Naive thymus-derived CD4-positive, alpha-beta T cell (primary cell): Measurements from ENCODE around the gene BPI. TPM values are rescaled to one million over a fixed set of nuclear protein-coding genes. Genes with fewer than 3 reads are reported as not detected.
"Not testable (repeated sequence)": the region's sequence is repeated elsewhere in the genome, so short reads cannot be mapped to it uniquely, and the experiment has no call there.

Source experiments
- ATAC-seq: fragments of 150-1000 bp; cut with Tn5 transposase; 2 replicates; pipeline ENCODE4 v1.10.0; 2021; ENCODE audit warnings: mild to moderate bottlenecking, moderate library complexity
- CTCF ChIA-PET: fragments of 350-600 bp; sonication (Branson Sonifier 250); formaldehyde crosslinking; loops from one replicate; lab custom pipeline; 2021; ENCODE audit warnings: antibody characterized with exemption; lab: Charles Lee
- POLR2A ChIA-PET: fragments of 350-600 bp; sonication (Branson Sonifier 250); formaldehyde crosslinking; loops from one replicate; lab custom pipeline; 2021; ENCODE audit warnings: antibody characterized with exemption, inconsistent platforms; lab: Charles Lee
- DNase-seq, 9 donors: peaks; one replicate each; pipeline versions ENCODE4 v3.0.0 to v3.0.0-alpha.2; 2020 to 2022; ENCODE audit warnings: mixed read lengths in 1 of 9
- H3K27ac ChIP-seq: one replicate; pipeline ENCODE4 v1.7.0; 2013; ENCODE audit warnings: mild to moderate bottlenecking, low read depth, low read length, moderate library complexity
- H3K27me3 ChIP-seq, 2 donors: one replicate each; pipeline ENCODE4 v1.7.0; 2013; ENCODE audit warnings: low read length in 2 of 2, mild to moderate bottlenecking in 2 of 2, moderate library complexity in 2 of 2; ENCODE audit not compliant: control insufficient read depth in 2 of 2, insufficient read depth in 2 of 2
- H3K36me3 ChIP-seq, 3 experiments: 1 replicate in 2 of 3; 2 replicates in 1 of 3; pipeline ENCODE4 v1.7.0; 2013; ENCODE audit warnings: low read length in 3 of 3, mild to moderate bottlenecking in 3 of 3, moderate library complexity in 1 of 3; ENCODE audit not compliant: insufficient read depth in 3 of 3, control insufficient read depth in 2 of 3
- H3K4me1 ChIP-seq, 2 donors: one replicate each; pipeline ENCODE4 v1.7.0; 2013; ENCODE audit warnings: low read length in 2 of 2, mild to moderate bottlenecking in 2 of 2, moderate library complexity in 1 of 2; ENCODE audit not compliant: control insufficient read depth in 2 of 2, insufficient read depth in 2 of 2
- H3K4me3 ChIP-seq: 2 replicates; pipeline ENCODE4 v1.7.0; 2013; ENCODE audit warnings: mild to moderate bottlenecking, low read length
- H3K9me3 ChIP-seq, 3 experiments: 1 replicate in 2 of 3; 2 replicates in 1 of 3; pipeline ENCODE4 v1.7.0; 2013; ENCODE audit warnings: low read length in 3 of 3; ENCODE audit not compliant: control insufficient read depth in 2 of 3
- H3K27ac Mint-ChIP-seq, 9 donors: one replicate each; pipeline ENCODE4 v1.8.0; 2020 to 2022; ENCODE audit warnings: mixed read lengths in 9 of 9, mild to moderate bottlenecking in 8 of 9, moderate library complexity in 5 of 9, inconsistent platforms in 2 of 9
- H3K27me3 Mint-ChIP-seq, 5 donors: one replicate each; pipeline ENCODE4 v1.8.0; 2021 to 2022; ENCODE audit warnings: mixed read lengths in 5 of 5, mild to moderate bottlenecking in 1 of 5
- H3K36me3 Mint-ChIP-seq, 5 donors: one replicate each; pipeline ENCODE4 v1.8.0; 2020 to 2022; ENCODE audit warnings: mixed read lengths in 5 of 5, mild to moderate bottlenecking in 3 of 5, inconsistent platforms in 1 of 5
- H3K4me1 Mint-ChIP-seq, 7 donors: one replicate each; pipeline ENCODE4 v1.8.0; 2020 to 2022; ENCODE audit warnings: mixed read lengths in 7 of 7, mild to moderate bottlenecking in 3 of 7, inconsistent platforms in 1 of 7
- H3K4me3 Mint-ChIP-seq, 10 donors: one replicate each; pipeline ENCODE4 v1.8.0; 2020 to 2022; ENCODE audit warnings: mild to moderate bottlenecking in 10 of 10, mixed read lengths in 10 of 10, moderate library complexity in 6 of 10, inconsistent platforms in 2 of 10
- H3K9me3 Mint-ChIP-seq, 11 donors: one replicate each; pipeline ENCODE4 v1.8.0; 2020 to 2022; ENCODE audit warnings: mixed read lengths in 11 of 11, mild to moderate bottlenecking in 4 of 11, inconsistent platforms in 1 of 11, moderate library complexity in 1 of 11
- intact Hi-C, 2 donors: fragments of 100-400 bp; cut with micrococcal nuclease; formaldehyde crosslinking; loops; one replicate each; pipeline ENCODE4 v1.15.1; 2023
- polyA plus RNA-seq, 2 donors: library from polyadenylated mRNA; unstranded; fragments of 300-500 nt; fragmentation: Illumina TruSeq; gene quantifications; one replicate each; pipeline ENCODE4 v1.2.3, GENCODE V29; 2021
- total RNA-seq, 6 experiments: library from RNA in 5 of 6; stranded (reverse) in 5 of 6; gene quantifications; 1 replicate in 5 of 6; 2 replicates in 1 of 6; pipeline ENCODE4 v1.2.3 and lab custom pipeline; 2021 to 2026

The BPI gene
- total and polyA plus RNA-seq, 7 experiments from 2014 or later = 0.29 to 2.4 TPM; not detected in 5

- ChIA-PET POLR2A (no interaction called here), CTCF (no interaction called here)
- H3K4me3 ChIP-seq = no peak overlapping the region
- ATAC-seq (no peak), DNase-seq (no peak)
- Mint-ChIP-seq H3K27ac (no peak overlapping the region), H3K27me3 (peaks cover 10 to 38% (median 24%) of the 10 kb centered on the region in 5 donors), H3K4me1 (peaks cover 0 to 10% (median 0%) of the 10 kb centered on the region in 7 donors), H3K36me3 (peaks cover 0 to 5% (median 4%) of the 10 kb centered on the region in 5 donors), H3K4me3 (no peak overlapping the region), H3K9me3 (peaks cover 0 to 6% (median 0%) of the 10 kb centered on the region in 11 donors)
- H3K4me1 ChIP-seq = no peaks in the 10 kb centered on the region
- H3K27me3 ChIP-seq = no peaks in the 10 kb centered on the region
- no peaks in the 10 kb centered on the region for H3K9me3 ChIP-seq
- no peaks in the 10 kb centered on the region for H3K36me3 ChIP-seq
- intact Hi-C loops = no loop called here
- no peak overlapping the region for H3K27ac ChIP-seq
Observed at GRCh38 chr20:38311091-38311490, 7.1 kb downstream of the BPI start.

GRCh38 chr20:38311491-38311890 is 7.5 kb downstream of the BPI start:
- DNase-seq = no peak
- peaks cover 0 to 6% (median 0%) of the 10 kb centered on the region in 11 donors for H3K9me3 Mint-ChIP-seq
- Histone ChIP-seq H3K4me3 (no peak overlapping the region), H3K36me3 (no peaks in the 10 kb centered on the region), H3K27me3 (no peaks in the 10 kb centered on the region), H3K9me3 (no peaks in the 10 kb centered on the region), H3K4me1 (no peaks in the 10 kb centered on the region), H3K27ac (no peak overlapping the region)
- peaks cover 0 to 10% (median 0%) of the 10 kb centered on the region in 7 donors for H3K4me1 Mint-ChIP-seq
- ChIA-PET CTCF (no interaction called here), POLR2A (no interaction called here)
- H3K27ac Mint-ChIP-seq = no peak overlapping the region
- no peak for ATAC-seq
- peaks cover 0 to 2% (median 1%) of the 10 kb centered on the region in 5 donors for H3K36me3 Mint-ChIP-seq
- peaks cover 6 to 38% (median 22%) of the 10 kb centered on the region in 5 donors for H3K27me3 Mint-ChIP-seq
- intact Hi-C loops = no loop called here
- no peak overlapping the region for H3K4me3 Mint-ChIP-seq

- H3K36me3 ChIP-seq = no peaks in the 10 kb centered on the region
- Mint-ChIP-seq H3K4me1 (no peaks in the 10 kb centered on the region), H3K9me3 (peaks cover 0 to 6% (median 0%) of the 10 kb centered on the region in 11 donors), H3K4me3 (no peak overlapping the region), H3K27ac (no peak overlapping the region), H3K27me3 (peaks cover 3 to 39% (median 33%) of the 10 kb centered on the region in 5 donors), H3K36me3 (no peaks in the 10 kb centered on the region)
- H3K4me1 ChIP-seq = no peaks in the 10 kb centered on the region
- no peak overlapping the region for H3K27ac ChIP-seq
- no peaks in the 10 kb centered on the region for H3K9me3 ChIP-seq
- ChIA-PET CTCF (no interaction called here), POLR2A (no interaction called here)
- H3K4me3 ChIP-seq = no peak overlapping the region
- no peaks in the 10 kb centered on the region for H3K27me3 ChIP-seq
- intact Hi-C loops = no loop called here
- no peak for ATAC-seq
- DNase-seq = no peak
Observed at GRCh38 chr20:38313676-38314075, 9.7 kb downstream of the BPI start.

GRCh38 chr20:38314350-38314749 is 10.4 kb downstream of the BPI start:
- H3K36me3 ChIP-seq, H3K27ac ChIP-seq, DNase-seq, intact Hi-C loops, H3K9me3 Mint-ChIP-seq, H3K4me1 ChIP-seq, H3K27me3 ChIP-seq, ATAC-seq, H3K4me3 Mint-ChIP-seq, H3K4me3 ChIP-seq, H3K27ac Mint-ChIP-seq, CTCF ChIA-PET, H3K36me3 Mint-ChIP-seq, H3K4me1 Mint-ChIP-seq, POLR2A ChIA-PET, H3K9me3 ChIP-seq: not testable (repeated sequence)
- peaks cover 3 to 39% (median 33%) of the 10 kb centered on the region in 5 donors for H3K27me3 Mint-ChIP-seq

GRCh38 chr20:38315290-38315966 is 11.5 kb downstream of the BPI start:
- DNase-seq = no peak
- CTCF ChIA-PET = no interaction called here
- ATAC-seq = no peak

GRCh38 chr20:38316341-38316740 is 12.4 kb downstream of the BPI start:
- no peaks in the 10 kb centered on the region for H3K36me3 ChIP-seq
- Mint-ChIP-seq H3K27me3 (peaks cover 4 to 37% (median 32%) of the 10 kb centered on the region in 5 donors), H3K27ac (no peak overlapping the region), H3K9me3 (peaks cover 0 to 4% (median 0%) of the 10 kb centered on the region in 11 donors), H3K36me3 (no peaks in the 10 kb centered on the region), H3K4me3 (no peak overlapping the region), H3K4me1 (peaks cover 0 to 1% (median 0%) of the 10 kb centered on the region in 7 donors)
- H3K27me3 ChIP-seq = no peaks in the 10 kb centered on the region
- CTCF ChIA-PET = no interaction called here
- POLR2A ChIA-PET = no interaction called here
- intact Hi-C loops = no loop called here
- no peak overlapping the region for H3K27ac ChIP-seq
- no peak overlapping the region for H3K4me3 ChIP-seq
- DNase-seq = no peak
- no peak for ATAC-seq
- no peaks in the 10 kb centered on the region for H3K9me3 ChIP-seq
- H3K4me1 ChIP-seq = no peaks in the 10 kb centered on the region

More at GRCh38 chr20:38315290-38315966, 11.5 kb downstream of the BPI start:
- no peaks in the 10 kb centered on the region for H3K4me1 ChIP-seq
- H3K4me3 Mint-ChIP-seq = no peak overlapping the region
- no peak overlapping the region for H3K4me3 ChIP-seq
- no peaks in the 10 kb centered on the region for H3K9me3 ChIP-seq
- peaks cover 3 to 43% (median 35%) of the 10 kb centered on the region in 5 donors for H3K27me3 Mint-ChIP-seq
- H3K27me3 ChIP-seq = no peaks in the 10 kb centered on the region
- intact Hi-C loops = no loop called here
- no peak overlapping the region for H3K27ac Mint-ChIP-seq
- no peaks in the 10 kb centered on the region for H3K36me3 Mint-ChIP-seq
- peaks cover 0 to 1% (median 0%) of the 10 kb centered on the region in 7 donors for H3K4me1 Mint-ChIP-seq
- POLR2A ChIA-PET = no interaction called here
- H3K9me3 Mint-ChIP-seq = peaks cover 0 to 4% (median 0%) of the 10 kb centered on the region in 11 donors
- H3K36me3 ChIP-seq = no peaks in the 10 kb centered on the region
- no peak overlapping the region for H3K27ac ChIP-seq

GRCh38 chr20:38317422-38317821 is 13.5 kb downstream of the BPI start:
- ATAC-seq (no peak), DNase-seq (no peak)
- H3K9me3 ChIP-seq = no peaks in the 10 kb centered on the region
- H3K36me3 Mint-ChIP-seq = no peaks in the 10 kb centered on the region
- peaks cover 0 to 5% (median 0%) of the 10 kb centered on the region in 7 donors for H3K4me1 Mint-ChIP-seq
- no peaks in the 10 kb centered on the region for H3K4me1 ChIP-seq
- peaks cover 0 to 4% (median 0%) of the 10 kb centered on the region in 11 donors for H3K9me3 Mint-ChIP-seq
- H3K27ac ChIP-seq = no peak overlapping the region
- no peaks in the 10 kb centered on the region for H3K36me3 ChIP-seq
- no peak overlapping the region for H3K27ac Mint-ChIP-seq
- no peak overlapping the region for H3K4me3 Mint-ChIP-seq
- ChIA-PET POLR2A (no interaction called here), CTCF (no interaction called here)
- no peaks in the 10 kb centered on the region for H3K27me3 ChIP-seq
- H3K27me3 Mint-ChIP-seq = peaks cover 5 to 41% (median 30%) of the 10 kb centered on the region in 5 donors
- H3K4me3 ChIP-seq = no peak overlapping the region
- intact Hi-C loops = no loop called here
